ENCODE data around the gene NPAS4.
"Not testable (repeated sequence)": the region's sequence is repeated elsewhere in the genome, so short reads cannot be mapped to it uniquely, and the experiment has no call there.

The NPAS4 gene

GRCh38 chr11:66418168-66418985, 2.5 kb upstream of the NPAS4 start:
- peak; percentile 41 for DNase-seq

- no peak for DNase-seq
Observed at GRCh38 chr11:66418986-66419308, 1.9 kb upstream of the NPAS4 start.

GRCh38 chr11:66419825-66420224, 1.0 kb upstream of the NPAS4 start:
- peak; percentile 54 for DNase-seq

- DNase-seq: peak; percentile 11
Observed at GRCh38 chr11:66421492-66422205, 814 bp downstream of the NPAS4 start.

- DNase-seq: no peak
Observed at GRCh38 chr11:66426314-66426713, 5.5 kb downstream of the NPAS4 start.

GRCh38 chr11:66428933-66429332, 8.1 kb downstream of the NPAS4 start:
- no peak for DNase-seq

GRCh38 chr11:66429983-66430602, 9.3 kb downstream of the NPAS4 start:
- DNase-seq: peak; percentile 71

- DNase-seq: not testable (repeated sequence)
Observed at GRCh38 chr11:66431287-66431686, 10.5 kb downstream of the NPAS4 start.

GRCh38 chr11:66431871-66432329, 11.1 kb downstream of the NPAS4 start:
- DNase-seq: not testable (repeated sequence)

- no peak for DNase-seq
Observed at GRCh38 chr11:66432597-66432996, 11.8 kb downstream of the NPAS4 start.

- DNase-seq: no peak
Observed at GRCh38 chr11:66437979-66438503, 17.2 kb downstream of the NPAS4 start.

GRCh38 chr11:66438504-66439466, 17.9 kb downstream of the NPAS4 start, which contains the start of gene MRPL11:
Gene MRPL11, minus strand, starts transcription at chr11:66438848. Its CDS starts 94 bp downstream, at chr11:66438754.
- peak; percentile 93 for DNase-seq

- not testable (repeated sequence) for DNase-seq
Observed at GRCh38 chr11:66440101-66440939, 19.5 kb downstream of the NPAS4 start.

GRCh38 chr11:66440940-66441282, 20.1 kb downstream of the NPAS4 start:
- not testable (repeated sequence) for DNase-seq

- DNase-seq: no peak
Observed at GRCh38 chr11:66443602-66444001, 22.8 kb downstream of the NPAS4 start.

- no peak for DNase-seq
Observed at GRCh38 chr11:66447012-66447411, 26.2 kb downstream of the NPAS4 start.

GRCh38 chr11:66448523-66448922, 27.7 kb downstream of the NPAS4 start:
- DNase-seq: no peak

- no peak for DNase-seq
Observed at GRCh38 chr11:66450560-66450959, 29.7 kb downstream of the NPAS4 start.

- no peak for DNase-seq
Observed at GRCh38 chr11:66451663-66452062, 30.8 kb downstream of the NPAS4 start.

- no peak for DNase-seq
Observed at GRCh38 chr11:66454247-66454646, 33.4 kb downstream of the NPAS4 start.

GRCh38 chr11:66454828-66455227, 34.0 kb downstream of the NPAS4 start:
- DNase-seq: no peak
